ENCODE results near the gene NF1.
"Not testable (repeated sequence)": the region's sequence is repeated elsewhere in the genome, so short reads cannot be mapped to it uniquely, and the experiment has no call there.

NF1 gene

GRCh38 chr17:31256936-31257335 lies 162.2 kb downstream of the NF1 start:
- Histone ChIP-seq H3K27me3 (ENCODE audit: low read length) (no peaks in the 10 kb centered on the region), H3K27ac (ENCODE audit: low read depth, low read length) (no peak overlapping the region), H3K9ac (ENCODE audit: low read length) (no peak overlapping the region), H2AFZ (ENCODE audit: low read depth, low read length, severe bottlenecking) (no peak overlapping the region), H3F3A (ENCODE audit: insufficient read depth) (peaks cover 7% of the 10 kb centered on the region; the same call in 1 of the 2 replicates), H3K79me2 (ENCODE audit: insufficient read depth, low read length) (no peaks in the 10 kb centered on the region; the same call in 1 of the 2 replicates), H3K9me3 (ENCODE audit: insufficient read depth, low read length) (no peaks in the 10 kb centered on the region), H4K20me1 (ENCODE audit: low read depth, low read length) (no peaks in the 10 kb centered on the region), H3K4me2 (ENCODE audit: low read depth, low read length, poor library complexity, severe bottlenecking) (no peak overlapping the region), H3K36me3 (ENCODE audit: low read length) (peaks cover 5% of the 10 kb centered on the region; the same call in 1 of the 2 replicates), H3K4me3 (ENCODE audit: insufficient read depth, low read length, poor library complexity, severe bottlenecking) (no peak overlapping the region), H3K9me2 (replicated peaks; ENCODE audit: insufficient read depth, low read length) (no peaks in the 10 kb centered on the region)
- TF ChIP-seq EZH2phosphoT487 (conservative IDR thresholded peaks at IDR 0.05; ENCODE audit: low read length) = no peak
- TF ChIP-seq CTCF (IDR thresholded peaks at IDR 0.05; ENCODE audit: insufficient read depth, low read length, poor library complexity, severe bottlenecking) = no peak

- Histone ChIP-seq H3F3A (ENCODE audit: insufficient read depth) (peaks cover 7% of the 10 kb centered on the region; the same call in 1 of the 2 replicates), H3K36me3 (ENCODE audit: low read length) (peaks cover 8% of the 10 kb centered on the region; the same call in 1 of the 2 replicates), H3K79me2 (ENCODE audit: insufficient read depth, low read length) (no peaks in the 10 kb centered on the region; the same call in 1 of the 2 replicates), H3K9me3 (ENCODE audit: insufficient read depth, low read length) (no peaks in the 10 kb centered on the region), H2AFZ (ENCODE audit: low read depth, low read length, severe bottlenecking) (no peak overlapping the region), H3K9ac (ENCODE audit: low read length) (no peak overlapping the region), H3K4me3 (ENCODE audit: insufficient read depth, low read length, poor library complexity, severe bottlenecking) (no peak overlapping the region), H3K4me2 (ENCODE audit: low read depth, low read length, poor library complexity, severe bottlenecking) (no peak overlapping the region), H3K9me2 (replicated peaks; ENCODE audit: insufficient read depth, low read length) (no peaks in the 10 kb centered on the region), H3K27me3 (ENCODE audit: low read length) (no peaks in the 10 kb centered on the region), H3K27ac (ENCODE audit: low read depth, low read length) (no peak overlapping the region), H4K20me1 (ENCODE audit: low read depth, low read length) (no peaks in the 10 kb centered on the region)
- TF ChIP-seq EZH2phosphoT487 (conservative IDR thresholded peaks at IDR 0.05; ENCODE audit: low read length) = no peak
- TF ChIP-seq CTCF (IDR thresholded peaks at IDR 0.05; ENCODE audit: insufficient read depth, low read length, poor library complexity, severe bottlenecking) = no peak
Observed at GRCh38 chr17:31260151-31260550, 165.4 kb downstream of the NF1 start.

GRCh38 chr17:31261601-31262000 lies 166.8 kb downstream of the NF1 start:
- H3K27me3 ChIP-seq (ENCODE audit: low read length) = no peaks in the 10 kb centered on the region
- no peak overlapping the region for H3K9ac ChIP-seq (ENCODE audit: low read length)
- TF ChIP-seq CTCF (IDR thresholded peaks at IDR 0.05; ENCODE audit: insufficient read depth, low read length, poor library complexity, severe bottlenecking) (no peak), EZH2phosphoT487 (conservative IDR thresholded peaks at IDR 0.05; ENCODE audit: low read length) (no peak)
- no peak overlapping the region for H3K4me2 ChIP-seq (ENCODE audit: low read depth, low read length, poor library complexity, severe bottlenecking)
- H3K27ac ChIP-seq (ENCODE audit: low read depth, low read length) = no peak overlapping the region
- H3K79me2 ChIP-seq (ENCODE audit: insufficient read depth, low read length) = no peaks in the 10 kb centered on the region; the same call in 1 of the 2 replicates
- peaks cover 7% of the 10 kb centered on the region; the same call in 1 of the 2 replicates for H3F3A ChIP-seq (ENCODE audit: insufficient read depth)
- H3K9me3 ChIP-seq (ENCODE audit: insufficient read depth, low read length) = no peaks in the 10 kb centered on the region
- H3K36me3 ChIP-seq (ENCODE audit: low read length) = peaks cover 11% of the 10 kb centered on the region; the same call in 1 of the 2 replicates
- H3K9me2 ChIP-seq (replicated peaks; ENCODE audit: insufficient read depth, low read length) = no peaks in the 10 kb centered on the region
- H3K4me3 ChIP-seq (ENCODE audit: insufficient read depth, low read length, poor library complexity, severe bottlenecking) = no peak overlapping the region
- H4K20me1 ChIP-seq (ENCODE audit: low read depth, low read length) = no peaks in the 10 kb centered on the region
- H2AFZ ChIP-seq (ENCODE audit: low read depth, low read length, severe bottlenecking) = no peak overlapping the region

GRCh38 chr17:31262923-31263322 lies 168.1 kb downstream of the NF1 start:
- not testable (repeated sequence) for H3F3A ChIP-seq (ENCODE audit: insufficient read depth); H3K4me3 ChIP-seq (ENCODE audit: insufficient read depth, low read length, poor library complexity, severe bottlenecking); H3K9ac ChIP-seq (ENCODE audit: low read length); H3K9me3 ChIP-seq (ENCODE audit: insufficient read depth, low read length); H3K27ac ChIP-seq (ENCODE audit: low read depth, low read length); H3K4me2 ChIP-seq (ENCODE audit: low read depth, low read length, poor library complexity, severe bottlenecking); H3K9me2 ChIP-seq (replicated peaks; ENCODE audit: insufficient read depth, low read length); H3K79me2 ChIP-seq (ENCODE audit: insufficient read depth, low read length); H2AFZ ChIP-seq (ENCODE audit: low read depth, low read length, severe bottlenecking); H3K27me3 ChIP-seq (ENCODE audit: low read length); H4K20me1 ChIP-seq (ENCODE audit: low read depth, low read length)
- H3K36me3 ChIP-seq (ENCODE audit: low read length) = peaks cover 11% of the 10 kb centered on the region; the same call in 1 of the 2 replicates

Data from SU-DHL-6 (cell line).